GM18858 (cell line): ENCODE data around the gene HOXD9.

Source experiments
- ATAC-seq: cut with Tn5 transposase; IDR thresholded peaks from one replicate; pipeline ENCODE4 v1.9.1; 2021; ENCODE audit not compliant: unreplicated experiment

HOXD9 gene

GRCh38 chr2:176152350-176153181 lies 30.0 kb downstream of the HOXD9 start:
- ATAC-seq: no peak

- no peak for ATAC-seq
Measured at GRCh38 chr2:176154576-176155252, 32.2 kb downstream of the HOXD9 start.

DNA sequence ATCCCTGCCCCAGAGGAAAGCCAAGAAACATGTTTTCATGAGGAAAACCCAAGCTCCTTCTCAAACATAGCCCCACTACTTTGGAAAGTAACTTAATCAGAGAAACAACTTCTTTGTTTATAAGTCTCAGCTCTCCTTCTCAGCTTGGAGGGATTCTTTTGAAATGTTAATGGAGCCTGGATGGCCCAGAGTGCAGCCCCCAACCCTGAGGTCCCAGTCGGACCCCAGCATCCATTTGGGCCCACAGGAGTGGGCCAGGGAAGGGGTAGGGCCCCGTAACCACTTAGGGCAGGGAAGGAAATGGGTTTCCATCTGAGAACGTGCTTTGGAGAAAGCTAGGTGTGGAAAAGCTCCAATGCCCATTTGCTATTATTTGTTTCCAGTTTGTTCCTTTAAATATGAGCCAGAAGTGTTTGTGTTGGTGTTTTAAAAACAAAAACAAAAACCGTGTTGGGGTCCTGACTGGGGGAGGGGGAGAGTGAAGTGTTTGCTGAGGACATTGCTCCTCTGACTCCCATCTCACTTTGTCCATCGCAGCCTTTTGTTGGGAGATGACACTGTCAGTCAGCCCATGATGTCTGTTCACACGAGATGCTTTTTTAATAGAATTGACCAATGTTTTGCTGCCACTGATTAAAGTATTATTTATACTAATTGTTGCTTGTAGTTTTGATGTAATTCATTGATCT lies 33.0 kb downstream of the HOXD9 start:
- no peak for ATAC-seq

DNA sequence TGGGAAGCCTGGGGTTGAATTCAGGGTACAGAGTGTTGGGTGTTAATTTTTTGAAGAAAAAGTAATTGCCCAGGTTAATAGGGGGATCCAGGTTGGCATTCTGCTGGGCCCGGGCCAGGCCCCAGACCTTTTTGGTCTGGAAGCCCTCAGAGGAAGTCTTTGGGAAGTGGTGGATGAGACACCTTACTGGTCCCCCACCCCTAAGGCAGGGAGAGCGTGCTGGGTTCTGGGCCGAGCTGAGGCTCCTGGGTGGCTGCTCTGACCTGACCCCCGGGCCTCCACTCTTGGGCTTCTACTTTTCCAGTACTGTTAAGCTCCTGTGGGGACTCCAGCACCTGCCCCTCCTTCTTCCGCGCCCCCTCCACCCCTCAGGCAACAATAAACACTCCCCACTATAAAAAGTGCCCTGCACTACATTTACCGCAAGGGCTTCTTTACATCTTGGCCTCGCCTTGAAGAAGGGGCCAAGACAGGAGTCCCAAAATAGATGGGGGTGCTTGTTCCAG lies 33.8 kb downstream of the HOXD9 start:
- no peak for ATAC-seq

GRCh38 chr2:176156807-176157498 lies 34.4 kb downstream of the HOXD9 start, which contains the start of gene HOXD3:
TSS of gene HOXD3 (plus strand) at chr2:176157307. CDS start at chr2:176169115, 11,808 bp downstream.
- ATAC-seq: no peak

DNA sequence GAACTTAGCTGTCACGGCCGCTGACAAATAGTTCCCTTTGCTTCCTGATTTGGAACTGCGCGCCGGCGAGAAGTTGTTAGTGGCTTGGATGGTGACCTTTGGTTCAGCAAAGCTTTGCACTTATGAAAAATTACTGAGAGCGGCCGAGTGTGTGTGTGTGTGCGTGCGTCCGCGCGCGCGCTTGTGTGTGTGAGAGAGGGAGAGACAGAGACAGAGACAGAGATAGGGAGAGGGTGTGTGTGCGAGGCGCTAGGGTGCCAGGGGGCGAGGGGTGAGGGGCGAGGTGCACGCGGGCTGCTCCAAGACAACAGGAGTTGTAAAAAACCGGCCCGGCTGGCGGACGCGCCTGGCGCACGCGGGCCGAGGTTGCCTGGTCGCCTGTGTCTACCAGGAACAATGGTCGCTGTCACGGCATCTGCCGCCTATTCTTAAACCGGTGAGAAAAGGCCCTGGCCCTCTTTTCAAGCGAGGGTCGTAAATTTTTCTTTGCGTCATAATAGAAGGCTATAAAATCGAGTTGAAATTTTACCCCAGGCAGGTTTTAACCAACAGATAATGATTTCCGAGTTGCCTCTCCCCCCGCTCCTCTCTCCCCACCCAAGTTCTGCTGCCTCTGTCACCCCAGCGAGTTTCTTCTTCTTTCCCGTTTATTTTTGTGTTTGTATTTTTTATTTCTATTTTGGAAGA lies 35.1 kb downstream of the HOXD9 start:
- ATAC-seq: no peak

- ATAC-seq: no peak
Measured at GRCh38 chr2:176158186-176158591, 35.7 kb downstream of the HOXD9 start.

GRCh38 chr2:176158855-176159662 lies 36.5 kb downstream of the HOXD9 start:
- ATAC-seq: no peak

DNA sequence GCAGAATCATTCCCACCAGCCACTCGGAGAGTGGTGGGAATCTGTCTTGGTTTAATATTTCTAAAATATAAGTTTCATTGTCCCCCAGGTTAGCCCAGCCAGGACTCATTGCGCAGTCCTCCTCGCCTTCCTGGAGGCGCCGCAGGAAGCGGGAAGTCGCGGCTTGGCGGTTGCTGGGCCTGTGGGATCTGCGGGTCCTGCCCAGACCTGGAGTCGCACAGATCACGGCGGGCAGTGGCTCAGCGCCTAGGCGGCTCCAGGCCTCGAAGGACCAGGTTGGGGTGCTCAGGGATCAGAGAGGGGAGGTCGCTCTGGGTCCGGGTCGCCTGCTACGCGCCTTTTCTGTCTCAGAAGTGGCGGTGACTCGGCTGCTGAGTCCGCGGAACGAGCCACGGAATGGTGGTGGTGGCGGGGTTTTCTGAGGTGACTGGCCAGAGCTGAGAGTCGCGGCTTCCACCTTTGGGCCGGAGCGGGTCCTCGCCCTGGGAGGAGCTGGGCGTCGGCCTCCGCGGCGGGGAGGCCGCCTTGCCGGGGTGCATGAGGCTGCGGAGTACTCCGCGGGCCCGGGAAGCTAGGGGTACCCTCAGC lies 37.2 kb downstream of the HOXD9 start:
- no peak for ATAC-seq

DNA sequence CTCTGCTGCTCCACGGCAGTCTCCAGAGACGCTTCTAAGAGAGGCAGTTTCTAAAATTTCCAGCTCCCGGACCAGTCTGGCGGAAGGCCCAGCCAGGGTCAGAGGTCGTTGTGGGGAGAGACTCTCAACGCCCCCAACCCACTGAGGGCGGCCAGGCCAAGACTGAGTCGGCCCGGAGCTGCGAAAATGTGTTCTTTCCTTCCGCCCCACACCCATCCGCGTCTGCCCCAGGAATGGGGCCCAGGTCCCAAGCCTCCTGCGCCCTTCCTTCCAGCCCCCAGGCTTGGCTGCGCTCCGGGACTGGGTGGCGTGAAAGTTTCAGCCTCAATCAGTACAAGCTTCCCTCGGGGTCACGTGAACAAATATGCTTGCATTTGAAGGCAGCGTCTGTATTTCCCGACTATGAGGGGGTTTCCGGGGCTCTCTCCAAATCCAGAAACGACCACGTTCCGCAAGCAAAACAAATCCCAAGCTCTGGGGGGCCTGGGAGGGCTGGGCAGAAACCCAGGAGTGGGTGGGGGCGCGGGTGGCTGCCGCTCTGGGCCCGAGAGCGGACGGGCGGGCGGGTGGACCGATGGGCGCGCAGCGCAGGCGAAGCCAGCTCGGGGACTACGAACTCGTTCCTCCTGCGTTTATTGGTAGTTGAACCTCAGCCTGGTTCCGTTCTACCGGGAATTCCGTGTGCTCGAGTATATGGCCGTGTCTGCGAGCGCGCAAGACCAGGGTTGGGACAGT lies 37.9 kb downstream of the HOXD9 start:
- ATAC-seq: no peak

GRCh38 chr2:176160986-176161824 lies 38.7 kb downstream of the HOXD9 start:
- ATAC-seq: no peak

DNA sequence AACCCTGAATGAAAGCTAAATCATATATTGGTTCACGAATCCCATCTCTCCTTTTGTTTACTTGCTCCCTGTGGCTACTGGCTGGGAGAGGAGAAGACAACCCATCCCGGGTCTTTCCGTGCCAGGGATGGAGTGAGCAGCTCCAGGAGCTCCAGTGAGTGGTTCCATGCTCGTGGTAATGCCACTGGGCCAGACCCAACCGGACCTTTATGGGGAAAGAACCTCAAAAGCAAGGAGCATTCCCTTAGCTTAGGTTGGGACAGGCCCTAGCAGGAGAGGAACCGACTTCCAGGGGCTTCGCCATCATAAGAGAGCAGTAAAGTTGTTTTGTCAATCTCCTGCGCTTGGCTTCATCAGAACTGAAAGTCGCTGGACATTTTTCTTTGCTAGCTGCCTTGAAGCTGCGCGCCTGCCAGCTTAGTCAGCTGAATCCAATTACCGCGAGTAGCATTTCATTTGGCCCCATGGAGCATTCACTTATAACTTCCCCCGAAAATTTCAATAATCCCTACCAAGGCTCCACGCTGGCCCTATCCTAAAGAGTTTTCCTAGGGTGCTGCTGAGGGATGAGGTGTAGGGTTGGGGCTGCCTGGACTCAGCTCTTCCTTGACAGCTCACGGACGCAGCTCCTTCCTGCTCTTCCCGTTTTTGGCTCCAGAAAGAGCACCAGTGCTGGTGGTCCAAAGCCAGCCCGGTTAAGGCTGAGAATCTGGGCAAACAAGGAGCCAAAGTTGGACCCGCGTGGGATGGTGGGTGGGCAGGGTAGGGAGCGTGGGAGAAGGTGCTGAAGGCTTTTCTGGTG lies 39.5 kb downstream of the HOXD9 start:
- ATAC-seq: no peak

DNA sequence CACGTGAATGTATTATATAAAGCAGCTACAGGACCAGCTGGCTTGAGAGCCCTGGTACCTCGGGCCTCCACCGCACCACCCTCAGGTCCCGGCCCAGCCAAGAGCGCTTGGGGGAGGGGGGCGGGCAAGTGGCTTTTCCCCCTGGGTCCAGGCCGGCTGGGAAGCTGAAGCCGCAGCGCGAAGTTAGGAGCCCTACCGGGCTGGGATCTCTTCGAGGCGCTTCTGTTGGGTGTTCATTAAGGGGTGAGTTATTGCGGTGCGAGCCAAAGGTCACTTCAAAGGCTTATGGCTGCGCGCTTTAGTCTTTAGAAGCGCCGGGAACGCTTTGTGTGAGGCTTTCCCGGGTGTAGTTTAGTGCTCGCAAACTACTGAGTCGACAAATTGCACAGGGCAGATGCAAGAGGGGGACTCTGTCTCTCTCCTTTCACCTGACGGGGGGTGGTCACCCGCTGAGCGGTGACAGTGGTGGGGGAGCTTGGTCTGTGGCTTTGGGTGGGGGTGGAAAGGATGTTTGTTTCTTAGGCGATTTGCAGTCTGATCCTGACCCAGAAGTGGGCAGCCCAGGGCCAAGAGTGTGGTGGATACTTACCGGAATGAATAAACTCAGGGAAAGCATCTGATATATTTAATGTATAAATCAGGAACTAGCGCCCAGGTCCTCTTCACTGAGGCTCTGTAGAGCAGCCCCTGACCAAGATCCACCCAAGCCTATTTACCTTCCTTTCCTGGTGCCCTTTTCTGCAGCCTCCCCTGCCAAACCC lies 40.6 kb downstream of the HOXD9 start:
- no peak for ATAC-seq

- ATAC-seq: no peak
Measured at GRCh38 chr2:176163672-176164056, 41.1 kb downstream of the HOXD9 start.

- no peak for ATAC-seq
Measured at GRCh38 chr2:176164201-176164600, 41.7 kb downstream of the HOXD9 start.
